ENCODE data around the gene WSCD1. TPM values are rescaled to one million over a fixed set of nuclear protein-coding genes. Genes with fewer than 3 reads are reported as not detected.

Gene WSCD1
- total and polyA plus RNA-seq, 2 donors (not counting 3 experiments of a cell fraction or from before 2014, with no cell fraction given) = 21.5 to 49.4 TPM

GRCh38 chr17:6099492-6099891, 29.3 kb downstream of the WSCD1 start:
- no peak for FAIRE-seq
- POLR2A ChIA-PET = no interaction called here
- BruUV-seq (replicated peaks) = no TSS peak

More at GRCh38 chr17:6099492-6099891, 29.3 kb downstream of the WSCD1 start:
- no peak overlapping the region for H3K4me2 ChIP-seq (ENCODE audit: insufficient read depth, low read length)
- dilution Hi-C loops (cut with MboI; ENCODE audit: extremely low pct_ligation_motif_present, low sequenced_read_pairs) (no loop called here), intact Hi-C loops (cut with micrococcal nuclease) (no loop called here)
- CTCF ChIA-PET = no interaction called here
- no peak overlapping the region for H3K4me3 ChIP-seq (replicated peaks in 1 of 3; ENCODE audit: insufficient read depth in 1 of 3, low read depth in 1 of 3, low read length in 3 of 3)
- H3K9me1 ChIP-seq (replicated peaks; ENCODE audit: control insufficient read depth, extremely low read depth, insufficient read depth, low read length) = no peaks in the 10 kb centered on the region
- no peaks in the 10 kb centered on the region for H3K9me3 ChIP-seq (replicated peaks; ENCODE audit: control insufficient read depth, insufficient read depth, low read length)
- no peak overlapping the region for H2AFZ ChIP-seq (ENCODE audit: low read depth, low read length)
- H3K9ac ChIP-seq (replicated peaks; ENCODE audit: extremely low read depth, insufficient read depth, low read length) = no peak overlapping the region
- DNase-seq (ENCODE audit: low read depth, low spot score) = no peak
- no peak for TF ChIP-seq JUN (IDR thresholded peaks at IDR 0.05; ENCODE audit: borderline replicate concordance, insufficient read depth, insufficient read length, low read depth)
- TF ChIP-seq EZH2 (IDR thresholded peaks at IDR 0.05; ENCODE audit: borderline replicate concordance, low read depth, low read length, severe bottlenecking) = no peak
- no peak for TF ChIP-seq MYC (IDR thresholded peaks at IDR 0.05; ENCODE audit: low read depth, low read length)
- no peak for TF ChIP-seq POLR2A (IDR thresholded peaks at IDR 0.05; ENCODE audit: low read depth, low read length)
- no peak for TF ChIP-seq GATA2 (IDR thresholded peaks at IDR 0.05; ENCODE audit: insufficient read depth, insufficient read length, low read depth, low read length)
- TF ChIP-seq CTCF (IDR thresholded peaks at IDR 0.05; ENCODE audit: extremely low read depth in 1 of 2, insufficient read depth in 1 of 2, low read depth in 1 of 2, low read length in 2 of 2) = no peak
- no peak for TF ChIP-seq MAX (IDR thresholded peaks at IDR 0.05; ENCODE audit: insufficient read depth, insufficient read length)
- H3K36me3 ChIP-seq (ENCODE audit: control insufficient read depth in 2 of 2, extremely low read depth in 1 of 2, insufficient read depth in 2 of 2, low read length in 2 of 2) = peaks cover 3 to 23% of the 10 kb centered on the region in 2 experiments
- H4K20me1 ChIP-seq (replicated peaks; ENCODE audit: control insufficient read depth, extremely low read depth, insufficient read depth, low read length) = no peaks in the 10 kb centered on the region
- no peaks in the 10 kb centered on the region for H3K27me3 ChIP-seq (ENCODE audit: control insufficient read depth in 2 of 2, insufficient read depth in 2 of 2, low read length in 2 of 2)
- peak overlapping the region; percentile 91 for H3K27ac ChIP-seq (ENCODE audit: insufficient read depth, low read depth, low read length)
- H3K4me1 ChIP-seq (ENCODE audit: control insufficient read depth, extremely low read depth, insufficient read depth, low read length) = peaks cover 41% of the 10 kb centered on the region
- H3K79me2 ChIP-seq (ENCODE audit: control insufficient read depth, insufficient read depth, low read length) = no peaks in the 10 kb centered on the region

Data from endothelial cell of umbilical vein (primary cell).